ENCODE data around the gene FBLN5.
A peak's percentile ranks its signal among the peaks of the same experiment; 100 is the strongest.
"Not testable (repeated sequence)": the region's sequence is repeated elsewhere in the genome, so short reads cannot be mapped to it uniquely, and the experiment has no call there.

Gene FBLN5

DNA sequence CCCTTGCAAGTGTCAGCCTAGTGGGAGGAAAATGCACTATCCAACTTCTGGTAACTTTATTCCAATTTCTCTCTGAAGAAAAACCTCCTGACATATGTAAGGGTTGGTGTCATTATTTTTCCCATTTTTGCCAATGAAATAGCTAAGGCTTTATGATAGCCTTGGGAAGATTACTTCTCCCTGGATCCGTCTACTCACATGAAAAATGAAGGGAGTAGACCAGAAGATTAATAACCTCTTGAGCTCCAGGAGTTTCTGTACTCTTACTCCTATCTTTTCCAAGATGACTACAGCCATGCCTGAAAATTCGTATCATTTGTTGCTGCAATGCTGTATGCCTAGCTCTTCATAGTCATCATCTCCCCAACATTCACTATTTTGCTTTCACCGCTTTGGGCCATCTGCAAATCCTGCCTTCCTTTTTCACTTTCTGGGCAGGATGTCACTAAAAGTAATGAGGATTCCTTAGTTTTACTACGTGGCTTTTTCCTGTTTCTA, 98.9 kb downstream of the FBLN5 start:
- no peak for TF ChIP-seq EZH2phosphoT487 (IDR thresholded peaks at IDR 0.05; ENCODE audit: low read depth)
- TF ChIP-seq, protein P1, sequence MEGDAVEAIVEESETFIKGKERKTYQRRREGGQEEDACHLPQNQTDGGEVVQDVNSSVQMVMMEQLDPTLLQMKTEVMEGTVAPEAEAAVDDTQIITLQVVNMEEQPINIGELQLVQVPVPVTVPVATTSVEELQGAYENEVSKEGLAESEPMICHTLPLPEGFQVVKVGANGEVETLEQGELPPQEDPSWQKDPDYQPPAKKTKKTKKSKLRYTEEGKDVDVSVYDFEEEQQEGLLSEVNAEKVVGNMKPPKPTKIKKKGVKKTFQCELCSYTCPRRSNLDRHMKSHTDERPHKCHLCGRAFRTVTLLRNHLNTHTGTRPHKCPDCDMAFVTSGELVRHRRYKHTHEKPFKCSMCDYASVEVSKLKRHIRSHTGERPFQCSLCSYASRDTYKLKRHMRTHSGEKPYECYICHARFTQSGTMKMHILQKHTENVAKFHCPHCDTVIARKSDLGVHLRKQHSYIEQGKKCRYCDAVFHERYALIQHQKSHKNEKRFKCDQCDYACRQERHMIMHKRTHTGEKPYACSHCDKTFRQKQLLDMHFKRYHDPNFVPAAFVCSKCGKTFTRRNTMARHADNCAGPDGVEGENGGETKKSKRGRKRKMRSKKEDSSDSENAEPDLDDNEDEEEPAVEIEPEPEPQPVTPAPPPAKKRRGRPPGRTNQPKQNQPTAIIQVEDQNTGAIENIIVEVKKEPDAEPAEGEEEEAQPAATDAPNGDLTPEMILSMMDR (IDR thresholded peaks at IDR 0.05; ENCODE audit: low read depth, low read length), result no peak
- peaks cover 56% of the 10 kb centered on the region for H3K4me1 ChIP-seq (ENCODE audit: low read length)
- H3K4me2 ChIP-seq (ENCODE audit: low read length), result peak overlapping the region; percentile 64; the same call in 1 of the 2 replicates
- H2AFZ ChIP-seq (ENCODE audit: low read depth, low read length), result no peak overlapping the region
- no peaks in the 10 kb centered on the region for H3K79me2 ChIP-seq (ENCODE audit: low read length)
- no peaks in the 10 kb centered on the region for H4K20me1 ChIP-seq (ENCODE audit: insufficient read depth, low read length)
- H3K27me3 ChIP-seq (ENCODE audit: low read depth, low read length), result no peaks in the 10 kb centered on the region
- no peaks in the 10 kb centered on the region for H3K9me3 ChIP-seq (ENCODE audit: insufficient read depth, low read length)
- peak overlapping the region; percentile 57; the same call in 1 of the 2 replicates for H3K27ac ChIP-seq (ENCODE audit: low read length)
- H3K4me3 ChIP-seq (ENCODE audit: low read length), result peak overlapping the region; percentile 12; the same call in 1 of the 2 replicates
- peaks cover 6% of the 10 kb centered on the region for H3K36me3 ChIP-seq (replicated peaks; ENCODE audit: low read depth, low read length)
- H3K9ac ChIP-seq (ENCODE audit: low read length), result no peak overlapping the region

DNA sequence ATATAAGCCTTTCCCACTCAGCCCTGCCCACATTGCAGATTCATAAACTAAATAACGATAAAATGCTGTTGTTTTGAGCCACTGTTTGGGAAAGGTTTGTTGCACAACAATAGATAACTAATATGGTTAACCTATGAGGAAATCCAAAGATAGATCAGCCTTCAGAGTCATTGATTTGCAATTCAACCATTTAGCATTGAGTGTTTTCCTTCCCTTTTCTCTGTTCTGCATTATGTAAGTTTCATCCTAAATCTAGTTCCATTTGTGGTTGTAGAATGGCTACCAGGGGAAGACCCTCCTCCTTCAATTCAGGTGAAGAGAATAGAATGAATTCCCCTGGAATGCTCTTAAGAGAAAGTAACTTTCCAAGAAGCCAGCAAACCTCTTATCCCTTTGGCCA, 99.8 kb downstream of the FBLN5 start:
- no peaks in the 10 kb centered on the region for H3K79me2 ChIP-seq (ENCODE audit: low read length)
- no peaks in the 10 kb centered on the region for H3K27me3 ChIP-seq (ENCODE audit: low read depth, low read length)
- H3K27ac ChIP-seq (ENCODE audit: low read length), result peak overlapping the region; percentile 73
- peaks cover 65% of the 10 kb centered on the region for H3K4me1 ChIP-seq (ENCODE audit: low read length)
- no peak overlapping the region for H2AFZ ChIP-seq (ENCODE audit: low read depth, low read length)
- peaks cover 6% of the 10 kb centered on the region for H3K36me3 ChIP-seq (replicated peaks; ENCODE audit: low read depth, low read length)
- peak overlapping the region; percentile 64 for H3K4me2 ChIP-seq (ENCODE audit: low read length)
- TF ChIP-seq EZH2phosphoT487 (IDR thresholded peaks at IDR 0.05; ENCODE audit: low read depth), result no peak
- TF ChIP-seq, protein P1 (IDR thresholded peaks at IDR 0.05; ENCODE audit: low read depth, low read length), result no peak
- no peaks in the 10 kb centered on the region for H4K20me1 ChIP-seq (ENCODE audit: insufficient read depth, low read length)
- no peaks in the 10 kb centered on the region for H3K9me3 ChIP-seq (ENCODE audit: insufficient read depth, low read length)
- peak overlapping the region; percentile 32; the same call in 1 of the 2 replicates for H3K9ac ChIP-seq (ENCODE audit: low read length)
- H3K4me3 ChIP-seq (ENCODE audit: low read length), result peak overlapping the region; percentile 45

GRCh38 chr14:91845652-91846051, 101.8 kb downstream of the FBLN5 start:
- Histone ChIP-seq H3K27me3 (ENCODE audit: low read depth, low read length) (no peaks in the 10 kb centered on the region), H3K4me2 (ENCODE audit: low read length) (peak overlapping the region; percentile 20; the same call in 1 of the 2 replicates), H2AFZ (ENCODE audit: low read depth, low read length) (no peak overlapping the region), H3K79me2 (ENCODE audit: low read length) (no peaks in the 10 kb centered on the region), H3K4me3 (ENCODE audit: low read length) (no peak overlapping the region), H3K9me3 (ENCODE audit: insufficient read depth, low read length) (no peaks in the 10 kb centered on the region), H3K9ac (ENCODE audit: low read length) (no peak overlapping the region), H3K36me3 (replicated peaks; ENCODE audit: low read depth, low read length) (peaks cover 6% of the 10 kb centered on the region), H3K4me1 (ENCODE audit: low read length) (peaks cover 81% of the 10 kb centered on the region), H3K27ac (ENCODE audit: low read length) (no peak overlapping the region), H4K20me1 (ENCODE audit: insufficient read depth, low read length) (no peaks in the 10 kb centered on the region)
- TF ChIP-seq EZH2phosphoT487 (IDR thresholded peaks at IDR 0.05; ENCODE audit: low read depth), result no peak
- TF ChIP-seq, protein P1 (IDR thresholded peaks at IDR 0.05; ENCODE audit: low read depth, low read length), result no peak

GRCh38 chr14:91845056-91845455, 102.4 kb downstream of the FBLN5 start:
- H3K4me3 ChIP-seq (ENCODE audit: low read length); H3K79me2 ChIP-seq (ENCODE audit: low read length); H3K9me3 ChIP-seq (ENCODE audit: insufficient read depth, low read length); H3K27ac ChIP-seq (ENCODE audit: low read length); H3K9ac ChIP-seq (ENCODE audit: low read length); H4K20me1 ChIP-seq (ENCODE audit: insufficient read depth, low read length); H3K27me3 ChIP-seq (ENCODE audit: low read depth, low read length); H2AFZ ChIP-seq (ENCODE audit: low read depth, low read length); H3K36me3 ChIP-seq (replicated peaks; ENCODE audit: low read depth, low read length): not testable (repeated sequence)
- Histone ChIP-seq H3K4me1 (ENCODE audit: low read length) (peaks cover 87% of the 10 kb centered on the region), H3K4me2 (ENCODE audit: low read length) (peak overlapping the region; percentile 20; the same call in 1 of the 2 replicates)
